HepG2 (cell line): Measurements from ENCODE around the gene SLC23A3. TPM values are rescaled to one million over a fixed set of nuclear protein-coding genes. Genes with fewer than 3 reads are reported as not detected.

Source experiments
- ATAC-seq: fragments of 200-7000 bp; cut with Tn5 transposase; 3 replicates; pipeline ENCODE4 v1.9.1; 2020; ENCODE audit warnings: mild to moderate bottlenecking, moderate library complexity
- BruUV-seq: library from RNA; stranded (reverse); fragments of 400-500 nt; replicated peaks from 2 replicates; lab custom pipeline; 2021; lab: Mats Ljungman, UMichigan
- CTCF ChIA-PET: fragments of 300-600 bp; formaldehyde crosslinking; extraction: SDS; loops from one replicate; lab custom pipeline; 2021; ENCODE audit warnings: low total read pairs, inconsistent platforms, low intra/inter-chr PET ratio; lab: Yijun Ruan, JAX
- POLR2A ChIA-PET: fragments of 350-600 bp; sonication (Branson Sonifier 250); formaldehyde crosslinking; loops from one replicate; lab custom pipeline; 2020; ENCODE audit warnings: antibody characterized with exemption, inconsistent platforms; lab: Yijun Ruan, JAX
- DNase-seq: peaks from one replicate; pipeline ENCODE4 v3.0.0-alpha.2; 2015; ENCODE audit warnings: low spot score
- FAIRE-seq: peaks from 3 replicates; lab custom pipeline; 2011; peaks lifted over from hg19 to GRCh38; lab: Jason Lieb, UNC
- H2AFZ ChIP-seq: one replicate; pipeline ENCODE4 v1.6.1; 2011; ENCODE audit warnings: low read length, inconsistent platforms
- H3K27ac ChIP-seq: fragments of 300-600 bp; 3 replicates; pipeline ENCODE4 v1.8.0; 2011; ENCODE audit warnings: mixed run types, mild to moderate bottlenecking, mixed read lengths, low read length, inconsistent platforms; ENCODE audit not compliant: insufficient read depth; ENCODE audit errors: extremely low read length
- H3K27me3 ChIP-seq, 2 experiments: fragments of 200-600 bp in 1 of 2; 2 replicates in 1 of 2; 3 replicates in 1 of 2; pipeline versions ENCODE4 v1.6.0 to v1.8.0; 2011; ENCODE audit warnings: low read length in 2 of 2, mild to moderate bottlenecking in 2 of 2, moderate library complexity in 2 of 2, inconsistent platforms in 1 of 2; ENCODE audit not compliant: insufficient read depth in 2 of 2, control insufficient read depth in 1 of 2
- H3K36me3 ChIP-seq, 2 experiments: fragments of 200-600 bp in 1 of 2; replicated peaks in 1 of 2; 2 replicates in 1 of 2; 3 replicates in 1 of 2; pipeline versions ENCODE4 v1.5.1 to v1.8.0; 2011; ENCODE audit warnings: low read length in 2 of 2, inconsistent platforms in 1 of 2; ENCODE audit not compliant: insufficient read depth in 2 of 2, control insufficient read depth in 1 of 2
- H3K4me1 ChIP-seq: 2 replicates; pipeline ENCODE4 v1.5.1; 2012; ENCODE audit warnings: low read length, inconsistent platforms; ENCODE audit not compliant: insufficient read depth
- H3K4me2 ChIP-seq: 2 replicates; pipeline ENCODE4 v1.6.0; 2011; ENCODE audit warnings: low read depth, low read length, inconsistent platforms
- H3K4me3 ChIP-seq, 3 experiments: fragments of 200-600 bp in 1 of 3; sonication (generic), shearing (Covaris generic) in 1 of 3; replicated peaks in 1 of 3; 2 replicates each; pipeline ENCODE4 v1.5.1; 2011 to 2016; ENCODE audit warnings: low read length in 3 of 3, inconsistent platforms in 2 of 3, low read depth in 2 of 3, mild to moderate bottlenecking in 2 of 3, control low read depth in 1 of 3, mixed read lengths in 1 of 3; ENCODE audit not compliant: insufficient read depth in 1 of 3
- H3K79me2 ChIP-seq: one replicate; pipeline ENCODE4 v1.6.1; 2011; ENCODE audit warnings: low read length, inconsistent platforms; ENCODE audit not compliant: insufficient read depth
- H3K9ac ChIP-seq: 2 replicates; pipeline ENCODE4 v1.6.0; 2011; ENCODE audit warnings: mild to moderate bottlenecking, low read depth, low read length, inconsistent platforms; ENCODE audit not compliant: insufficient read depth
- H3K9me3 ChIP-seq: 2 replicates; pipeline ENCODE4 v1.5.1; 2012; ENCODE audit warnings: mild to moderate bottlenecking, low read length
- H4K20me1 ChIP-seq: 2 replicates; pipeline ENCODE4 v1.6.0; 2011; ENCODE audit warnings: inconsistent platforms, mild to moderate bottlenecking, low read length, moderate library complexity; ENCODE audit not compliant: insufficient read depth
- FOSL1 ChIP-seq: sonication (generic); formaldehyde crosslinking; IDR thresholded peaks from 2 replicates; pipeline ENCODE4 v1.9.0; 2021; ENCODE audit warnings: missing genetic modification reagents, borderline replicate concordance
- JUND ChIP-seq: sonication (generic); formaldehyde crosslinking; IDR thresholded peaks from 2 replicates; pipeline ENCODE4 v1.8.0; 2022; ENCODE audit warnings: mild to moderate bottlenecking, missing genetic modification reagents
- KAT7 ChIP-seq: IDR thresholded peaks from 2 replicates; pipeline ENCODE4 v1.6.1; 2018; ENCODE audit warnings: borderline replicate concordance, missing compliant biosample characterization
- MEIS1 ChIP-seq: sonication (generic); formaldehyde crosslinking; IDR thresholded peaks from 2 replicates; pipeline ENCODE4 v1.9.0; 2021; ENCODE audit warnings: mild to moderate bottlenecking, missing genetic modification reagents, moderate library complexity, borderline replicate concordance
- MXD4 ChIP-seq: IDR thresholded peaks from 2 replicates; pipeline ENCODE4 v1.6.1; 2016; ENCODE audit warnings: mild to moderate bottlenecking, missing biosample characterization, missing genetic modification reagents
- NCOA5 ChIP-seq: sonication (generic); formaldehyde crosslinking; IDR thresholded peaks from 2 replicates; pipeline ENCODE4 v1.4.0; 2020; ENCODE audit warnings: missing genetic modification reagents
- NFATC3 ChIP-seq: sonication (generic); formaldehyde crosslinking; IDR thresholded peaks from 2 replicates; pipeline ENCODE4 v1.5.1; 2020; ENCODE audit warnings: mild to moderate bottlenecking, missing genetic modification reagents
- RERE ChIP-seq: IDR thresholded peaks from 2 replicates; pipeline ENCODE4 v1.6.1; 2016; ENCODE audit warnings: low read depth, missing genetic modification reagents, missing compliant biosample characterization
- TFE3 ChIP-seq: IDR thresholded peaks from 2 replicates; pipeline ENCODE4 v1.6.1; 2016
- ZNF430 ChIP-seq: sonication (generic); formaldehyde crosslinking; IDR thresholded peaks from 2 replicates; pipeline ENCODE4 v1.9.0; 2021; ENCODE audit warnings: mild to moderate bottlenecking, missing genetic modification reagents
- ZNF451 ChIP-seq: sonication (generic); formaldehyde crosslinking; IDR thresholded peaks from 2 replicates; pipeline ENCODE4 v1.5.0; 2020; ENCODE audit warnings: mild to moderate bottlenecking, missing genetic modification reagents
- ZNF512B ChIP-seq: sonication (generic); formaldehyde crosslinking; IDR thresholded peaks from 2 replicates; pipeline ENCODE4 v1.5.1; 2020; ENCODE audit warnings: missing genetic modification reagents, mild to moderate bottlenecking, borderline replicate concordance
- WGBS: methylation state at CpG from one replicate; pipeline ENCODE4 v1.1.6; 2017; ENCODE audit warnings: low lambda C conversion rate; 5-methylcytosine and 5-hydroxymethylcytosine counted together
- in situ Hi-C: cut with HindIII; loops from 2 replicates; pipeline ENCODE4 v1.10.0; 2017; ENCODE audit warnings: low pct_unique_long_range_greater_than_20kb; ENCODE audit not compliant: extremely low pct_ligation_motif_present
- intact Hi-C: fragments of 100-400 bp; cut with micrococcal nuclease; formaldehyde crosslinking; loops from one replicate; pipeline ENCODE4 v1.10.0; 2022; ENCODE audit not compliant: unreplicated experiment
- polyA plus RNA-seq, 8 experiments: library from polyadenylated mRNA; depleted of rRNA in 3 of 8; stranded (reverse) in 7 of 8; unstranded in 1 of 8; fragments of >200 nt; fragmentation: Illumina TruSeq in 4 of 8; extraction: Trizol in 4 of 8; gene quantifications; 2 replicates each; pipeline versions ENCODE4 v1.2.1 to v1.2.3, GENCODE V29; 2011 to 2016; ENCODE audit warnings: low read depth in 4 of 8, missing spikeins in 1 of 8, mixed read lengths in 1 of 8; ENCODE audit not compliant: insufficient read depth in 1 of 8
- total RNA-seq, 5 experiments: library from RNA; depleted of rRNA; stranded (reverse); fragments of >200 nt; fragmentation: Illumina TruSeq; extraction: Trizol; gene quantifications; 2 replicates each; pipeline ENCODE4 v1.2.3, GENCODE V29; 2016; ENCODE audit warnings: low read depth in 1 of 5
- TF ChIP-seq, protein P1 (sequence below): sonication (generic); formaldehyde crosslinking; IDR thresholded peaks from 2 replicates; pipeline ENCODE4 v1.4.0; 2020; ENCODE audit warnings: mild to moderate bottlenecking, missing genetic modification reagents

Gene SLC23A3
- total and polyA plus RNA-seq, 2 of the 13 experiments (the other 11 are each of a cell fraction or from before 2014, with no cell fraction given) = 0.38 to 0.78 TPM

GRCh38 chr2:219214141-219214540 lies 44.3 kb upstream of the SLC23A3 start (continued):
- TF ChIP-seq RERE = no peak
- TF ChIP-seq, all 625 proteins: peak for 4

DNA sequence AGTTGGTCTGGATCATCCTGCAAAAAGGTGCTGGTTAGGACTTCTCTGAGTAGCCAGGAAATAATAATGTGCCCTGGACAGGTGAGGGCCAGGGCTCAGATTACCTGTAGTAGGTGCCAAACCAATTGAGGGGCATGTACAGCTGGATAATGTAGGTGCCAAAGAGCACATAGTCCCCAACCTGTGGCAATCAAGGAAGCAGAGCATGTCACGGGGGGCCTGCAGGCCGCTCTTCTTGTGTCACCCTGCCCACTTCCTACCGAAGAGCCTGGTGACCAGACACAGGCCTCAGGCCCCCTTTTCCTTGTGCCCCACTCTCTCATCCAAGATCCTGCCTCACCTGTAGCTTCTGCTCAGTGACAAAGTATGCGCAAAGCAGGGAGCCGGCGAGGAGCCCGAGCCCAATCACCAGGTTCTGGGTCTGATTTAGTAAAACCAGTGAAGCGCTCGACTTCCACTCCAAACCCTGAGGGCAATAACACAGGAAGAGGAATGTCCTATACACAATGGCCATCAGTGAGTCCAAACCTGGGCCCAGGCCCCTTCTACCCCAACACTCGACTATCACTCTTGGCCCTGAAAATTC lies 43.8 kb upstream of the SLC23A3 start:
- DNase-seq = no peak
- BruUV-seq = no TSS peak
- WGBS = 92% methylated on average over 9 of the region's 10 CpGs
- peaks cover 11% of the 10 kb centered on the region for H3K79me2 ChIP-seq
- peaks cover 66% of the 10 kb centered on the region for H3K4me1 ChIP-seq
- ChIA-PET POLR2A (interaction anchor here (1.1 to 3.4 kb wide), 2 partner anchors 37 kb away, joined by 4 to 20 read pairs; partner anchors contain the start of gene CNPPD1), CTCF (no interaction called here)
- H3K9me3 ChIP-seq = no peaks in the 10 kb centered on the region
- peaks cover 38 to 66% of the 10 kb centered on the region in 2 experiments for H3K36me3 ChIP-seq
- FAIRE-seq = no peak
- H3K27ac ChIP-seq = no peak overlapping the region
- in situ Hi-C loops = no loop called here
- no peak overlapping the region for H3K4me3 ChIP-seq
- no peak overlapping the region for H2AFZ ChIP-seq
- no peak overlapping the region for H3K9ac ChIP-seq
- no peak overlapping the region for H3K4me2 ChIP-seq
- intact Hi-C loops = no loop called here
- H3K27me3 ChIP-seq = no peaks in the 10 kb centered on the region
- no peaks in the 10 kb centered on the region for H4K20me1 ChIP-seq
- ATAC-seq = no peak
- TF ChIP-seq FOSL1 (CRISPR knock-in tag) (no peak), TFE3 (CRISPR knock-in tag) (no peak), ZNF451 (CRISPR knock-in tag) (no peak), ZNF512B (CRISPR knock-in tag) (no peak), MXD4 (CRISPR knock-in tag) (no peak), JUND (CRISPR knock-in tag) (no peak), NFATC3 (CRISPR knock-in tag) (no peak), KAT7 (CRISPR knock-in tag) (no peak), MEIS1 (CRISPR knock-in tag) (no peak), NCOA5 (CRISPR knock-in tag) (no peak), ZNF430 (CRISPR knock-in tag) (no peak)
- TF ChIP-seq, protein P1, sequence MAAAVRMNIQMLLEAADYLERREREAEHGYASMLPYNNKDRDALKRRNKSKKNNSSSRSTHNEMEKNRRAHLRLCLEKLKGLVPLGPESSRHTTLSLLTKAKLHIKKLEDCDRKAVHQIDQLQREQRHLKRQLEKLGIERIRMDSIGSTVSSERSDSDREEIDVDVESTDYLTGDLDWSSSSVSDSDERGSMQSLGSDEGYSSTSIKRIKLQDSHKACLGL (CRISPR knock-in tag) = no peak
